GM12878 (cell line): Measurements from ENCODE around the gene ENO2. TPM values are rescaled to one million over a fixed set of nuclear protein-coding genes. Genes with fewer than 3 reads are reported as not detected.

Source experiments
- ASH2L ChIP-seq: fragments of 300-600, 200-600 bp; sonication (generic); IDR thresholded peaks from 2 replicates; pipeline ENCODE4 v1.6.1; 2017; ENCODE audit warnings: low read depth, mild to moderate bottlenecking, borderline replicate concordance
- BACH1 ChIP-seq: fragments of 450-650 bp; IDR thresholded peaks from 2 replicates; pipeline ENCODE4 v1.6.1; 2017; ENCODE audit warnings: mild to moderate bottlenecking, borderline replicate concordance
- BCL11A ChIP-seq: IDR thresholded peaks from 2 replicates; pipeline ENCODE4 v1.6.1; 2011; ENCODE audit warnings: low read depth, low read length
- CBFB ChIP-seq: IDR thresholded peaks from 2 replicates; pipeline ENCODE4 v1.6.1; 2016; ENCODE audit warnings: antibody characterized with exemption, low read depth
- CTCF ChIP-seq, 3 experiments: IDR thresholded peaks in 2 of 3; conservative IDR thresholded peaks in 1 of 3; 2 replicates each; pipeline ENCODE4 v1.5.1; 2011; ENCODE audit warnings: low read depth in 3 of 3, low read length in 3 of 3, mild to moderate bottlenecking in 3 of 3, control low read depth in 2 of 3, moderate library complexity in 2 of 3, inconsistent platforms in 1 of 3, mixed read lengths in 1 of 3; ENCODE audit not compliant: control insufficient read depth in 2 of 3, insufficient read depth in 1 of 3; ENCODE audit errors: extremely low read depth in 1 of 3
- GABPA ChIP-seq: IDR thresholded peaks from 2 replicates; pipeline ENCODE4 v1.6.1; 2014; ENCODE audit warnings: antibody characterized with exemption, low read depth, mild to moderate bottlenecking, inconsistent platforms
- HDGF ChIP-seq: fragments of 450-650 bp; IDR thresholded peaks from 2 replicates; pipeline ENCODE4 v1.6.1; 2016; ENCODE audit warnings: antibody characterized with exemption
- IKZF2 ChIP-seq, 2 experiments: fragments of 450-650 bp; IDR thresholded peaks; 2 replicates each; pipeline ENCODE4 v1.6.1; 2017; ENCODE audit warnings: mild to moderate bottlenecking in 2 of 2, moderate library complexity in 2 of 2
- JUNB ChIP-seq: IDR thresholded peaks from 2 replicates; pipeline ENCODE4 v1.6.1; 2016; ENCODE audit warnings: antibody characterized with exemption, mild to moderate bottlenecking
- KLF5 ChIP-seq: fragments of 450-650 bp; IDR thresholded peaks from 2 replicates; pipeline ENCODE4 v1.6.1; 2014; ENCODE audit warnings: mild to moderate bottlenecking; ENCODE audit not compliant: partially characterized antibody
- MEF2A ChIP-seq: IDR thresholded peaks from 2 replicates; pipeline ENCODE4 v1.6.1; 2011; ENCODE audit warnings: low read depth, mild to moderate bottlenecking, low read length, moderate library complexity; ENCODE audit not compliant: insufficient read depth
- MXI1 ChIP-seq: fragments of 150-350 bp; IDR thresholded peaks from 2 replicates; pipeline ENCODE4 v1.6.1; 2011; ENCODE audit warnings: low read depth, mild to moderate bottlenecking, inconsistent platforms, low read length, improper control_type of control experiment
- MYC ChIP-seq: IDR thresholded peaks from 2 replicates; pipeline ENCODE4 v1.6.1; 2011; ENCODE audit warnings: mild to moderate bottlenecking, low read length, moderate library complexity, inconsistent platforms; ENCODE audit not compliant: insufficient read depth, insufficient replicate concordance, insufficient read length, severe bottlenecking
- NFIC ChIP-seq: IDR thresholded peaks from 2 replicates; pipeline ENCODE4 v1.6.1; 2012; ENCODE audit warnings: low read depth, mild to moderate bottlenecking, inconsistent platforms, low read length, moderate library complexity
- NR2F1 ChIP-seq: fragments of 450-650 bp; conservative IDR thresholded peaks from 2 replicates; pipeline ENCODE4 v1.6.1; 2017; ENCODE audit warnings: mild to moderate bottlenecking
- NRF1 ChIP-seq: conservative IDR thresholded peaks from 2 replicates; pipeline ENCODE4 v1.6.1; 2011; ENCODE audit warnings: mild to moderate bottlenecking, low read depth, low read length, improper control_type of control experiment
- POLR2A ChIP-seq: IDR thresholded peaks from 2 replicates; pipeline ENCODE4 v1.6.1; 2011; ENCODE audit warnings: low read depth, mild to moderate bottlenecking, low read length
- RUNX3 ChIP-seq: IDR thresholded peaks from 2 replicates; pipeline ENCODE4 v1.6.1; 2012; ENCODE audit warnings: low read length, inconsistent platforms
- SUZ12 ChIP-seq: fragments of 200-600 bp; sonication (generic); IDR thresholded peaks from one replicate; pipeline ENCODE4 v1.6.1; 2018; ENCODE audit warnings: antibody characterized with exemption, mild to moderate bottlenecking; ENCODE audit not compliant: unreplicated experiment
- TBL1XR1 ChIP-seq: IDR thresholded peaks from 2 replicates; pipeline ENCODE4 v1.6.1; 2012; ENCODE audit warnings: low read depth, low read length, improper control_type of control experiment
- TCF12 ChIP-seq: IDR thresholded peaks from 2 replicates; pipeline ENCODE4 v1.6.1; 2011; ENCODE audit warnings: low read depth, mild to moderate bottlenecking, low read length
- ZBTB11 ChIP-seq: fragments of 450-650 bp; formaldehyde crosslinking; IDR thresholded peaks from 2 replicates; pipeline ENCODE4 v1.5.0; 2022; ENCODE audit warnings: mild to moderate bottlenecking, missing genetic modification characterization
- ZNF207 ChIP-seq: fragments of 450-650 bp; IDR thresholded peaks from 2 replicates; pipeline ENCODE4 v1.6.1; 2014; ENCODE audit warnings: antibody characterized with exemption, mild to moderate bottlenecking, borderline replicate concordance
- ZNF24 ChIP-seq: fragments of 450-650 bp; IDR thresholded peaks from 2 replicates; pipeline ENCODE4 v1.6.1; 2017; ENCODE audit warnings: antibody characterized with exemption, mild to moderate bottlenecking
- ZNF274 ChIP-seq: IDR thresholded peaks from one replicate; pipeline ENCODE4 v1.8.0; 2011; ENCODE audit not compliant: insufficient read length, insufficient read depth
- polyA plus RNA-seq, 11 experiments: library from polyadenylated mRNA; depleted of rRNA in 4 of 11; unstranded in 6 of 11; stranded (reverse) in 5 of 11; fragments of >200 nt; fragmentation: Nextera tagmentation in 4 of 11; fragmentation: Illumina TruSeq in 1 of 11; extraction: Ambion mirVana in 4 of 11; extraction: Trizol in 1 of 11; gene quantifications; 1 replicate in 1 of 11; 2 replicates in 10 of 11; pipeline versions ENCODE4 v1.2.1 to v1.2.3, GENCODE V29; 2011 to 2016; ENCODE audit warnings: inconsistent platforms in 2 of 11, missing spikeins in 2 of 11, low read depth in 1 of 11
- total RNA-seq, 4 experiments: library from RNA; depleted of rRNA in 3 of 4; stranded (reverse); fragments of >200 nt in 3 of 4; fragmentation: Illumina TruSeq in 1 of 4; extraction: Trizol in 1 of 4; gene quantifications; 2 replicates each; pipeline versions ENCODE4 v1.2.1 to v1.2.3, GENCODE V29; 2013 to 2021
- TF ChIP-seq, protein P1 (sequence below): fragments of 450-650 bp; IDR thresholded peaks from 2 replicates; pipeline ENCODE4 v1.6.1; 2016; ENCODE audit warnings: mild to moderate bottlenecking

Gene ENO2
- total and polyA plus RNA-seq, 10 of the 15 experiments (the other 5 are each of a cell fraction or from before 2014, with no cell fraction given): 24.8 to 196 (median 43.1) TPM

GRCh38 chr12:6943722-6944380 lies 29.5 kb downstream of the ENO2 start, which contains the start of the genes C12orf57 and RNU7-1 (continued):
- peak; percentile 100 for TF ChIP-seq BACH1
- peak; percentile 82; the same call in 1 of the 2 replicates for TF ChIP-seq MEF2A
- no peak for TF ChIP-seq ZNF274
- TF ChIP-seq ASH2L: no peak
- TF ChIP-seq NR2F1: no peak
- TF ChIP-seq TCF12: peak; percentile 95
- TF ChIP-seq GABPA: no peak
- peak; percentile 100 for TF ChIP-seq CBFB
- peak; percentile 92 for TF ChIP-seq BCL11A
- TF ChIP-seq CTCF (IDR thresholded peaks at IDR 0.05 in 2 of 3, conservative IDR thresholded peaks at IDR 0.05 in 1 of 3; ENCODE audit: control insufficient read depth in 2 of 3, extremely low read depth in 1 of 3, insufficient read depth in 1 of 3, low read depth in 3 of 3, low read length in 3 of 3): no peak
- TF ChIP-seq NRF1: no peak
- peak; percentile 98 for TF ChIP-seq POLR2A
- TF ChIP-seq MXI1: peak; percentile 72
- TF ChIP-seq JUNB: peak; percentile 70
- TF ChIP-seq, protein P1, sequence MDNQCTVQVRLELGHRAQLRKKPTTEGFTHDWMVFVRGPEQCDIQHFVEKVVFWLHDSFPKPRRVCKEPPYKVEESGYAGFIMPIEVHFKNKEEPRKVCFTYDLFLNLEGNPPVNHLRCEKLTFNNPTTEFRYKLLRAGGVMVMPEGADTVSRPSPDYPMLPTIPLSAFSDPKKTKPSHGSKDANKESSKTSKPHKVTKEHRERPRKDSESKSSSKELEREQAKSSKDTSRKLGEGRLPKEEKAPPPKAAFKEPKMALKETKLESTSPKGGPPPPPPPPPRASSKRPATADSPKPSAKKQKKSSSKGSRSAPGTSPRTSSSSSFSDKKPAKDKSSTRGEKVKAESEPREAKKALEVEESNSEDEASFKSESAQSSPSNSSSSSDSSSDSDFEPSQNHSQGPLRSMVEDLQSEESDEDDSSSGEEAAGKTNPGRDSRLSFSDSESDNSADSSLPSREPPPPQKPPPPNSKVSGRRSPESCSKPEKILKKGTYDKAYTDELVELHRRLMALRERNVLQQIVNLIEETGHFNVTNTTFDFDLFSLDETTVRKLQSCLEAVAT: peak; percentile 88
- peak; percentile 94 for TF ChIP-seq KLF5
- peak; percentile 85 for TF ChIP-seq ZNF24
- no peak for TF ChIP-seq SUZ12
- TF ChIP-seq TBL1XR1: peak; percentile 97
- peak; percentile 76 for TF ChIP-seq ZBTB11 (CRISPR knock-in tag)
- peak; percentile 98 for TF ChIP-seq ZNF207
- TF ChIP-seq NFIC: no peak
- no peak for TF ChIP-seq MYC
- no peak for TF ChIP-seq HDGF
- no peak for TF ChIP-seq RUNX3
- TF ChIP-seq IKZF2 (IDR thresholded peaks at IDR 0.05): no peak; a peak in 2 of 4 replicates
